ENCODE results near the gene TMEM94.

GRCh38 chr17:75450270-75450669 lies 6.2 kb upstream of the TMEM94 start:
- TF ChIP-seq ZNF788 (CRISPR knock-in tag; IDR thresholded peaks at IDR 0.05; ENCODE audit: borderline replicate concordance) (no peak), SP5 (CRISPR knock-in tag; IDR thresholded peaks at IDR 0.05; ENCODE audit: borderline replicate concordance, low read depth) (no peak), DNMT1 (CRISPR knock-in tag; IDR thresholded peaks at IDR 0.05) (no peak), KAT7 (CRISPR knock-in tag; IDR thresholded peaks at IDR 0.05; ENCODE audit: borderline replicate concordance) (no peak), MXD1 (CRISPR knock-in tag; IDR thresholded peaks at IDR 0.05) (no peak), MAFK (conservative IDR thresholded peaks at IDR 0.05 in 1 of 2, IDR thresholded peaks at IDR 0.05 in 1 of 2; ENCODE audit: low read length in 2 of 2) (no peak), CAMTA2 (CRISPR knock-in tag; IDR thresholded peaks at IDR 0.05; ENCODE audit: borderline replicate concordance) (no peak), FOXK1 (CRISPR knock-in tag; IDR thresholded peaks at IDR 0.05; ENCODE audit: borderline replicate concordance, low read depth) (no peak)

All from HepG2 (cell line).